Measurements from ENCODE around the gene TAF1A. TPM values are rescaled to one million over a fixed set of nuclear protein-coding genes. Genes with fewer than 3 reads are reported as not detected.

The TAF1A gene
- total and polyA plus RNA-seq, 2 of the 8 experiments (the other 6 are each of a cell fraction or from before 2014, with no cell fraction given) = 3.3 to 16.7 TPM

GRCh38 chr1:222606757-222607156, 17.0 kb upstream of the TAF1A start:
- H2BK15ac ChIP-seq (ENCODE audit: low read length) = no peak overlapping the region
- TF ChIP-seq SP2 (IDR thresholded peaks at IDR 0.05; ENCODE audit: low read length) = no peak
- TF ChIP-seq MAFK (IDR thresholded peaks at IDR 0.05; ENCODE audit: low read depth, low read length) = no peak

More at GRCh38 chr1:222606757-222607156, 17.0 kb upstream of the TAF1A start:
- ChIA-PET CTCF (ENCODE audit: partially characterized antibody) (interaction anchor here (0.8 kb wide), 1 partner anchor 17 kb away, joined by 3 read pairs; the partner anchor contains the start of gene TAF1A), POLR2A (ENCODE audit: partially characterized antibody) (interaction anchor here (1.0 kb wide), 1 partner anchor 27 kb away, joined by 3 read pairs; no protein-coding TSS in a partner anchor)
- Histone ChIP-seq H4K5ac (ENCODE audit: insufficient read length, low read depth, low read length) (no peak overlapping the region), H2BK20ac (ENCODE audit: low read length) (no peak overlapping the region), H3K27me3 (replicated peaks in 1 of 4; ENCODE audit: control insufficient read depth in 3 of 4, extremely low read depth in 1 of 4, insufficient read depth in 3 of 4, low read length in 3 of 4) (no peaks in the 10 kb centered on the region), H3K18ac (ENCODE audit: extremely low read depth, low read length) (no peak overlapping the region), H3K79me2 (ENCODE audit: control insufficient read depth in 1 of 2, insufficient read depth in 2 of 2, low read length in 2 of 2) (no peaks in the 10 kb centered on the region), H3K4ac (replicated peaks; ENCODE audit: insufficient read length, low read depth, low read length) (no peak overlapping the region), H3K9me3 (ENCODE audit: insufficient read depth in 2 of 2, low read depth in 1 of 2, low read length in 1 of 2) (0 out of 4 replicates have a peak, but pooled peaks cover 2 to 3% of the 10 kb centered on the region in 2 experiments), H4K20me1 (replicated peaks in 1 of 2; ENCODE audit: control insufficient read depth in 1 of 2, insufficient read depth in 2 of 2, low read length in 2 of 2) (no peaks in the 10 kb centered on the region), H3K4me2 (ENCODE audit: insufficient read depth in 1 of 2, low read depth in 2 of 2, low read length in 2 of 2) (no peak overlapping the region), H2BK5ac (ENCODE audit: low read depth, low read length) (no peak overlapping the region), H4K8ac (ENCODE audit: extremely low read depth, insufficient read depth, low read length) (no peak overlapping the region), H3K23me2 (ENCODE audit: low read depth, low read length) (no peaks in the 10 kb centered on the region), H3K4me1 (replicated peaks in 1 of 4; ENCODE audit: control insufficient read depth in 3 of 4, insufficient read depth in 4 of 4, low read length in 3 of 4) (no peaks in the 10 kb centered on the region), H3K56ac (replicated peaks; ENCODE audit: insufficient read length, low read depth, low read length) (no peak overlapping the region), H3K79me1 (ENCODE audit: low read depth, low read length) (no peaks in the 10 kb centered on the region), H4K91ac (replicated peaks; ENCODE audit: insufficient read length, low read length) (no peak overlapping the region), H2BK12ac (ENCODE audit: low read depth, low read length) (no peak overlapping the region), H3K27ac (ENCODE audit: low read depth, low read length) (no peak overlapping the region), H3K36me3 (ENCODE audit: control insufficient read depth in 2 of 4, insufficient read depth in 4 of 4, low read length in 3 of 4) (no peaks in the 10 kb centered on the region), H2BK120ac (replicated peaks; ENCODE audit: low read depth, low read length) (no peak overlapping the region), H3K14ac (ENCODE audit: insufficient read length) (no peak overlapping the region), H2AFZ (ENCODE audit: low read length) (no peak overlapping the region), H3K9ac (replicated peaks in 1 of 4; ENCODE audit: extremely low read depth in 1 of 4, low read depth in 3 of 4, low read length in 3 of 4) (no peak overlapping the region), H3K23ac (ENCODE audit: insufficient read length) (no peak overlapping the region), H2AK5ac (ENCODE audit: low read depth, low read length) (no peak overlapping the region), H3K4me3 (ENCODE audit: extremely low read depth in 1 of 4, insufficient read depth in 2 of 4, low read depth in 3 of 4, low read length in 4 of 4) (no peak overlapping the region)
- DNase-seq (ENCODE audit: low read depth in 1 of 2, low spot score in 2 of 2) (no peak), FAIRE-seq (no peak)
- WGBS, 2 experiments (ENCODE audit: extremely low coverage in 1 of 2, insufficient coverage in 1 of 2, insufficient read length in 1 of 2, insufficient replicate concordance in 2 of 2, low coverage in 1 of 2, low lambda C conversion rate in 2 of 2, missing lambda C conversion rate in 1 of 2) = 100% methylated on average over 1 of the region's 1 CpG; no CpG with 5 or more reads in 1 of the 2 experiments
